ENCODE data around the gene BRWD1. TPM values are rescaled to one million over a fixed set of nuclear protein-coding genes. Genes with fewer than 3 reads are reported as not detected.

Gene BRWD1
- total RNA-seq, 4 donors from 2014 or later: 65.3 to 99.4 (median 87.7) TPM

DNA sequence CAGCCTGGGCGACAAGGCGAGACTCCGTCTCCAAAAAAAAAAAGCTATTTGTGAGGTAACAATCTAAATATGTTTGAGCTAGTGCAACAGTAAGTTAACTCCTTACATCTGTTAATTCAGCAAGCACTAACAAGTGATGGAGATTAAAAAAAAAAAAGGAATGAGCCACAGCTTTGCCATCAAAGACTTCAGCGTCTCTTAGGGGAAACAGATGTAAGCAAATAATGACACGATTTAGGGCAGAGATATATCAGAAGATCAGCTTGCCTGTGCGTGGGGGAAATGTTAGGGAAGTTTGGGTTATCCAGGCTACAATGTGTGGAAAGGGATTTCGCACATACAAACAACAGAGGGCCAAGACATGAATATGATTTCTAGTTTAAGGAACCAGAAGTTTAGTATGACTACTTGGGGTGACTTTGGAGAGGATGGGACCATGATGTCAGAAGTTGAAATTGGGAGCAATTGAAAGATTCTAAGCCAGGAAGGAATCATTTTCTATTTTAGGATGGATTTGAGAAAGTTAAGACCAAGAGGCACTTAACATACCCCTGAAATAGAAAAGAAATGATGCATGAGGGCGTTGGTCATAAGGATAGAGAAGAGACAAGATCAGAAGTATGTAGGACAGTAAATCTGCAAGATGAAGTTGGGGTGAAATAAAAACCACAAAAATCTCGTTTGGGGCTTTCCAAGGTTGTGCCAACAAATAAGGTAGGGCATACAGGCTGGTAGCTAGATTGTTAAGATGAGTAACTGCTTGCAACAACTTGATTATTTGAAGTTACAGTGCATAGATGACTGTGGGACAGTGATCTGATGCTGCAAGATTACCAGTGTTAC is 2.4 kb upstream of the BRWD1 start:
- Histone ChIP-seq H3K4me3 (no peak overlapping the region), H3K4me1 (peaks cover 0 to 23% (median 10%) of the 10 kb centered on the region in 4 donors), H3K27me3 (no peaks in the 10 kb centered on the region), H3K27ac (no peak overlapping the region), H3K36me3 (peaks cover 0 to under 1% (median 0%) of the 10 kb centered on the region in 3 donors), H3K9me3 (no peaks in the 10 kb centered on the region)
- TF ChIP-seq, protein P1, sequence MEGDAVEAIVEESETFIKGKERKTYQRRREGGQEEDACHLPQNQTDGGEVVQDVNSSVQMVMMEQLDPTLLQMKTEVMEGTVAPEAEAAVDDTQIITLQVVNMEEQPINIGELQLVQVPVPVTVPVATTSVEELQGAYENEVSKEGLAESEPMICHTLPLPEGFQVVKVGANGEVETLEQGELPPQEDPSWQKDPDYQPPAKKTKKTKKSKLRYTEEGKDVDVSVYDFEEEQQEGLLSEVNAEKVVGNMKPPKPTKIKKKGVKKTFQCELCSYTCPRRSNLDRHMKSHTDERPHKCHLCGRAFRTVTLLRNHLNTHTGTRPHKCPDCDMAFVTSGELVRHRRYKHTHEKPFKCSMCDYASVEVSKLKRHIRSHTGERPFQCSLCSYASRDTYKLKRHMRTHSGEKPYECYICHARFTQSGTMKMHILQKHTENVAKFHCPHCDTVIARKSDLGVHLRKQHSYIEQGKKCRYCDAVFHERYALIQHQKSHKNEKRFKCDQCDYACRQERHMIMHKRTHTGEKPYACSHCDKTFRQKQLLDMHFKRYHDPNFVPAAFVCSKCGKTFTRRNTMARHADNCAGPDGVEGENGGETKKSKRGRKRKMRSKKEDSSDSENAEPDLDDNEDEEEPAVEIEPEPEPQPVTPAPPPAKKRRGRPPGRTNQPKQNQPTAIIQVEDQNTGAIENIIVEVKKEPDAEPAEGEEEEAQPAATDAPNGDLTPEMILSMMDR (IDR thresholded peaks at IDR 0.05): no peak
- TF ChIP-seq POLR2A (IDR thresholded peaks at IDR 0.05) (no peak), EP300 (IDR thresholded peaks at IDR 0.05) (no peak)
- DNase-seq (ENCODE audit: low spot score in 2 of 2): no peak
- 82 to 87% methylated on average over 9 of the region's 9 CpGs for WGBS, 2 donors

DNA sequence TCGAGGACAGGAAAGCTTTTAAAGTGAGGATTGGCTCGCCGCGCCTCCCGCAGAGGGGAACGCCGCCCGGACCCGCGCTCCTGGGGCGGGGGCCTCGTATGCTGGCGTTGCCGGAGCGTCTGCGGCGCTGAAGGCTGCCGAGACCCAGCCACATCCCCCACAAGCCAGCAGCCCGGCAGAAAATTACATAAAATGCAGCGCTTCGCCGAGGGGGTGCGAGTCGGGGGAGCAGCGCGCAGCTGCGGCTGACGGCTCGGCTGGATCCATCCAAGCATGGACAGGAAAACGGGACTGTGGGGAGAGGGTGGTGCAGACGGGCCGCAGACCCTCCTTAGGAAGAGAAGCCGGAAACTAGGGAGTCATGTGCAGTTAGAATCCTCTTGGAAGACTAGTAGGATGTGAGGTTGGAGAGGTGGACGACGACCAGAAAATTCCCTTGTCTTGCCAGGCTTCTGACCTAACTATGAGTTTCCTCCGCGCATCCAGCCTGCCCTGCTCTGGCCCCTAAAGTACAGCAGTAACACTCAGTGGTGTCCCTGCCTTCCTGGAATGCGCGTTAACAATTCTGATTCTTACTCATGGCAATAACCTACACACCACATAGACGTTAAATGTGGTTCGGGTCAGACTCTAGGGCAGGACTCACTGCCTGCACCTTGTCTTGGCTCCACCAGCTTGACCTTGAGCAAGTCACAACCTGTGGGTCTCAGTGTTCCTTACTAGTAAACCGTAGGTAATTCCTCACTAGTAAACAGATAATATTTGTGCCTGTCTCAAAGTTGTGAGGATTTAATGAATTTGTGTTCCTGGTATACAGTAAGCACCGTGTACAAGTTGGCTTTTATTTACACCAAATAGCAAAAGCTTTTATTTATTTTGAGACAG is 953 bp upstream of the BRWD1 start:
- WGBS, 2 donors: 2 to 3% methylated on average over 34 to 39 of the region's 43 CpGs
- Histone ChIP-seq H3K9me3 (no peaks in the 10 kb centered on the region), H3K36me3 (peaks cover 0 to 12% (median 0%) of the 10 kb centered on the region in 3 donors), H3K4me3 (peak overlapping the region; percentile 70 to 97 (median 89)), H3K27ac (peak overlapping the region; percentile 93 to 99 (median 98)), H3K27me3 (no peaks in the 10 kb centered on the region), H3K4me1 (peaks cover 0 to 32% (median 10%) of the 10 kb centered on the region in 4 donors)
- TF ChIP-seq, protein P1 (IDR thresholded peaks at IDR 0.05): no peak
- peak in 1 of 2 donors; percentile 31 for DNase-seq (ENCODE audit: low spot score in 2 of 2)

DNA sequence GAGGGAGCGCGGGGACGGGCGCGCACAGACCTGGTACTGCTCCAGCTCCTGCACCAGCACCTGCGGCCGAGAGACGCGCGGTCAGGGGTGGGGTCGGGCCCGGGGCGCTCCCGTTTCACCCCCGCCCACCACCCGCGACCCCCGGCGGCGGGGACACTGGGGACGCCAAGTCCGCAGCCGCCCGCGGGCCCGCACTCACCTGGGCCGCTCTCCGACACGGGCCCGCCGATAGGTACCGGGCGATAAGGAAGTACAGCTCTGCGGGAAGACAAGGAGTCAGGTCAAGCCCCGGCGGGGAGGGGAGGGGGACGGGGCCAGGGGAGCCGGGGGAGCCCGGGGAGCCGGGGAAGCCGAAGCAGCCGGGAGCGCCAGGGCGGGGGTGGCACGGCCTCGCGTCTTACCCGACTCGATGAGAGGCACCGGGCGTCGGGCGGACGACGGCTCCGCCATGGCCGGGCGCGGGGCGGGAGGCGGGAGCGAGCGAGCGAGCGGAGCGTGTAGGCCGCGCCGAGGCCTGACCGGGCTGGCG is 326 bp downstream of the BRWD1 start:
- Histone ChIP-seq H3K9me3 (no peaks in the 10 kb centered on the region), H3K4me3 (peak overlapping the region; percentile 70 to 97 (median 89)), H3K36me3 (peaks cover 0 to 19% (median 0%) of the 10 kb centered on the region in 3 donors), H3K27ac (peak overlapping the region; percentile 93 to 99 (median 98)), H3K4me1 (peaks cover 0 to 32% (median 10%) of the 10 kb centered on the region in 4 donors), H3K27me3 (no peaks in the 10 kb centered on the region)
- 0% methylated on average over 10 to 22 of the region's 71 CpGs for WGBS, 2 donors
- TF ChIP-seq POLR2A (IDR thresholded peaks at IDR 0.05) (no peak), EP300 (IDR thresholded peaks at IDR 0.05) (no peak)
- TF ChIP-seq, protein P1 (IDR thresholded peaks at IDR 0.05): no peak
- peak in 1 of 2 donors; percentile 10 for DNase-seq (ENCODE audit: low spot score in 2 of 2)

DNA sequence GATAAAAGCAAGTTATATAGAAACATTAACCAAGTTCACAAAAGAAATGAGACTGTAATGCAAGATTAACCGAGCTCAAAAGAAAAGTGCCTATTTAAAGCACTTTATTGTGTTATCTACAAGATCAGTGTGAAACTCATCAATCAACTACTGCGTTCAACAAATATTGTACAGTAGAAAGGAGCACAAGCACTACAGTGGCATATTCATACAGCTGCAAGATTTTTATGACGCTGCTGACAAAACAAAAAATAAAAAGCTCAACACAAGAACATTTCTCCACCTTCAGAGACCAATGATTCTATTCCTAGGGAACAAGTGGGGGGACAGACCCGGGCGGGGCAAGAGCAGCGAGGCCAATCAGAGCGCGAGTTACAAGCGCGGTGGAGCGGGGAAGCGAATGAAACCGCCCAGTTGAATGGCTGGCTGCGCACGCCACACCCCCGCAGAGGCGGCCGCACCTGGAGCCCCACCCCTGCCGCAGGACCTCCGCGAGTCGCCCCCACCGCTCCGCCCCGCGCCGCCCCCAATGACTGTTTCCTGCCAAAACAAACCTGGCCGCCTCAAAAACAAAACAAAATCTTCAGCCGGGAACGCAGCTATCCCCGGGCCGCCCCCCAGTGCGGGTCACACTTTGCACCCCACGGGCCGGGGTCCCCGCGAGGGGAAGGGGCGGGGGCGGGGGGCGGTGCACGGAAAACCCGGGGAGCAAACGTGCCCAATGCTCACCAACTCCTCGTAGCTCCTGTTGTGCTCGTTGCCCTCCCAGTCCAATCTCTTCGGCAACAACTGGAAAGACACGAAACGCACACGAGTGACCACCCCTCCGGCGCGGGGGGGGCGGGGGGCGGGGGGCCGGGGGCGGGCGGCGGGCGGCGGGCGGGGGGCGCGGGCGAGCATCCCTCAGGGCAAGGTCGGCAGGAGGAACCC is 1.1 kb downstream of the BRWD1 start:
- H3K9me3 ChIP-seq: no peaks in the 10 kb centered on the region
- 1% methylated on average over 28 to 39 of the region's 65 CpGs for WGBS, 2 donors
- DNase-seq (ENCODE audit: low spot score in 2 of 2): peak; percentile 84 to 88
- peak overlapping the region; percentile 93 to 99 (median 98) for H3K27ac ChIP-seq
- peaks cover 0 to 32% (median 10%) of the 10 kb centered on the region in 4 donors for H3K4me1 ChIP-seq
- peaks cover 0 to 22% (median 0%) of the 10 kb centered on the region in 3 donors for H3K36me3 ChIP-seq
- TF ChIP-seq, protein P1 (IDR thresholded peaks at IDR 0.05): no peak
- TF ChIP-seq EP300 (IDR thresholded peaks at IDR 0.05) (peak; percentile 27 to 49), POLR2A (IDR thresholded peaks at IDR 0.05) (peak in 1 of 2 donors; percentile 31)
- H3K27me3 ChIP-seq: no peaks in the 10 kb centered on the region
- H3K4me3 ChIP-seq: peak overlapping the region; percentile 70 to 97 (median 89)
